ENCODE measurements around the gene OASL. TPM values are rescaled to one million over a fixed set of nuclear protein-coding genes. Genes with fewer than 3 reads are reported as not detected.

OASL gene
- total and polyA plus RNA-seq, 4 donors, result 0.60 to 11.1 (median 9.2) TPM

- H3K27me3 ChIP-seq (ENCODE audit: control insufficient read depth in 3 of 3, insufficient read depth in 3 of 3, low read length in 2 of 3), result no peaks in the 10 kb centered on the region
- no peak overlapping the region for H3K4me3 ChIP-seq
- H3K9ac ChIP-seq (ENCODE audit: insufficient read depth in 1 of 2, low read length in 2 of 2), result no peak overlapping the region
- no peak for DNase-seq
- H3K4me1 ChIP-seq (ENCODE audit: control insufficient read depth in 5 of 5, insufficient read depth in 5 of 5, low read length in 5 of 5), result peaks cover 0 to 8% (median 2%) of the 10 kb centered on the region in 5 donors
- no peak for ATAC-seq (ENCODE audit: insufficient read depth, low FRiP score)
- H3K27ac ChIP-seq (ENCODE audit: low read depth in 1 of 2, low read length in 1 of 2), result no peak overlapping the region
- no peak for TF ChIP-seq CTCF (IDR thresholded peaks at IDR 0.05; ENCODE audit: control extremely low read depth, extremely low read depth)
- H3K9me3 ChIP-seq (ENCODE audit: control insufficient read depth in 4 of 4, insufficient read depth in 3 of 4, low read length in 3 of 4), result peaks cover 0 to 2% (median 0%) of the 10 kb centered on the region in 4 donors
- H3K36me3 ChIP-seq (ENCODE audit: control insufficient read depth in 4 of 4, insufficient read depth in 4 of 4, low read length in 4 of 4), result peaks cover 10 to 44% (median 28%) of the 10 kb centered on the region in 4 donors
- 94 to 97% methylated on average over 8 of the region's 8 CpGs for WGBS, 2 donors
These were observed 28.2 kb downstream of the OASL start for GRCh38 chr12:121010860-121011259.

- H3K27me3 ChIP-seq (ENCODE audit: control insufficient read depth in 3 of 3, insufficient read depth in 3 of 3, low read length in 2 of 3), result no peaks in the 10 kb centered on the region
- ATAC-seq (ENCODE audit: insufficient read depth, low FRiP score) (no peak), DNase-seq (peak; percentile 35 to 57 (median 38))
- H3K27ac ChIP-seq (ENCODE audit: low read depth in 1 of 2, low read length in 1 of 2), result no peak overlapping the region
- H3K4me3 ChIP-seq, result no peak overlapping the region
- peaks cover 10 to 50% (median 30%) of the 10 kb centered on the region in 4 donors for H3K36me3 ChIP-seq (ENCODE audit: control insufficient read depth in 4 of 4, insufficient read depth in 4 of 4, low read length in 4 of 4)
- peaks cover 0 to 2% (median 0%) of the 10 kb centered on the region in 4 donors for H3K9me3 ChIP-seq (ENCODE audit: control insufficient read depth in 4 of 4, insufficient read depth in 3 of 4, low read length in 3 of 4)
- TF ChIP-seq CTCF (IDR thresholded peaks at IDR 0.05; ENCODE audit: control extremely low read depth, extremely low read depth), result no peak
- WGBS, 2 donors, result 69 to 81% methylated on average over 10 of the region's 10 CpGs
- H3K4me1 ChIP-seq (ENCODE audit: control insufficient read depth in 5 of 5, insufficient read depth in 5 of 5, low read length in 5 of 5), result no peaks in the 10 kb centered on the region
- H3K9ac ChIP-seq (ENCODE audit: insufficient read depth in 1 of 2, low read length in 2 of 2), result no peak overlapping the region
These were observed 29.3 kb downstream of the OASL start for GRCh38 chr12:121009741-121010140.

GRCh38 chr12:121008347-121009098 is 30.5 kb downstream of the OASL start:
- no peak for TF ChIP-seq CTCF (IDR thresholded peaks at IDR 0.05; ENCODE audit: control extremely low read depth, extremely low read depth)
- no peak overlapping the region for H3K9ac ChIP-seq (ENCODE audit: insufficient read depth in 1 of 2, low read length in 2 of 2)

More at GRCh38 chr12:121008347-121009098, 30.5 kb downstream of the OASL start:
- no peak overlapping the region for H3K4me3 ChIP-seq
- no peaks in the 10 kb centered on the region for H3K27me3 ChIP-seq (ENCODE audit: control insufficient read depth in 3 of 3, insufficient read depth in 3 of 3, low read length in 2 of 3)
- peaks cover 0 to 2% (median 0%) of the 10 kb centered on the region in 4 donors for H3K9me3 ChIP-seq (ENCODE audit: control insufficient read depth in 4 of 4, insufficient read depth in 3 of 4, low read length in 3 of 4)
- ATAC-seq (ENCODE audit: insufficient read depth, low FRiP score) (no peak), DNase-seq (no peak)
- 96 to 99% methylated on average over 8 of the region's 8 CpGs for WGBS, 2 donors
- H3K4me1 ChIP-seq (ENCODE audit: control insufficient read depth in 5 of 5, insufficient read depth in 5 of 5, low read length in 5 of 5), result no peaks in the 10 kb centered on the region
- H3K27ac ChIP-seq (ENCODE audit: low read depth in 1 of 2, low read length in 1 of 2), result no peak overlapping the region
- peaks cover 21 to 61% (median 34%) of the 10 kb centered on the region in 4 donors for H3K36me3 ChIP-seq (ENCODE audit: control insufficient read depth in 4 of 4, insufficient read depth in 4 of 4, low read length in 4 of 4)
